Measurements from ENCODE around the gene HDAC8.

Gene HDAC8

DNA sequence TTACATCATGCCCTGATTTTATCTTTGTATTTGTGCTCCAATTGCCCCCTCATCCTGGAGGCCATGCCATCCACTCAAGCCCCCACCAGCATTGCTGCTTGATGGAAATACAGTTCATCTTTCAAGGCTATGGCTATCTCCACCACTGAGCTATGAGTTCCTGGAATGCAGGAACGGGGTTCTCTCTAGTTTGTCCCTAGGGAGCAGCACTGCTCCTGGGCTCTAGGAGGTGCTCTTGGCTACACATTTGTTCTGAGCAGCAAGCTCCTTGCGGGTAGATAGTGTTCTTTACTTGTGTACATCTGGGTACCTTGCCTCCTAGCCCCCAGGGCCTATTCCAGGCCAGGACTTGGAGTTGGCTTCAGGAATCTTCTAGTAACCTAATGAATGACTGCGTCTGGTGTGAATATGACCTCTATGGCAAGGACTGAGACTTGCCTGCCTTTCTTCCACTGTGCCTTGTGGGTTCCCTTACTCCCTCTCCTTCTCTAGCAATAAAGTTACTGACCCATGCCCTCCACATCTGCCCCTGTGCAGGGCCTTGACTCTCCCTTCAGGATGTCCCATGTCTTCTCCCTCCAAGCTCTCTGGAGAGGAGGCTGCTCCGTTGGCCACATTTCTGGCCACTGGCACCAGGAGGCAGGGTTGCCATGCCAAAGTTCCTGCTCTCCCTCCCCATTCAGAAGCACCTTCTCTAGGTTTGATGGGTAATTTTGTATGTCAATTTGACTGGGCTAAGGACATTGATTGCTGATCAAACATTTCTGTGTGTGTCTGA lies 274.5 kb downstream of the HDAC8 start:
- no peak for ATAC-seq

DNA sequence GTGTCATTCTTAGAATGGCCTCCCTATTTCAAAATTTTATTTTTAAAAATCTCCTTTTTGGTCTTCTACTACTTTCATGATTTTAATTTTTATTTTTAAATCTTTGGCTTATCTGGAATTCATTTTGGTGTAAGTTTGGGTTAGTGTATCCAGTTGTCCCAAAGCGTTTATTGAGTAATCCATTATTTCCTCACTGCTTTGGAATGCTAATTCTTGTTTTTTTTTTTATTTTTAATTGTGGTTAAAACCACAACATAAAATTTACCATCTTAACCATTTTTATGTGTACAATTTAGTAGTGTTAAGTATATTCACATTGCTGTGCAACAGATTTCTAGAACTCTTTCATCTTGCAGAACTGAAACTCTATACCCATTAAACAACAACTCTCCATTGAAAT lies 275.7 kb downstream of the HDAC8 start:
- DNase-seq, result no peak
- no peak for ATAC-seq

More for the DNA sequence above, 274.5 kb downstream of the HDAC8 start:
- DNase-seq, result no peak

DNA sequence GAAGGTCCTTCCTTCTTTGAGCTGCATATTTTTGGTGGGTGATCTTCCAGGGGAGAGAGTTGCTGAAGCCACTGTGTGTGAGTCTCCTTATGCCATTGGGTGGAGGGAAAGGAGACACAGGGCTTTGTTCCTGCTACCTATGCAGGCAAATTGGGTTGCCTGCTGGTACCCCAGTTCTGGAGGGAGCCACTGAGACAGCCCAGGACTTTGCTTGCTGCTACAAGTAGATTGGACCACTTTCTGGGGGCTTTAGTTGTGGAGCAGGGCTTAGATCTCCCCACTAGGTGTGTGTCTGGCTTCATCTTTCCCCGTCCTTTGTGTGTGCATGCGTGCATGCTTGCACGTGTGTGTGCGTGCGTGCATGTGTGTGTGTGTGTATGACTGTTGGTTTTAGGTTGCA lies 276.9 kb downstream of the HDAC8 start:
- DNase-seq (no peak), ATAC-seq (no peak)

DNA sequence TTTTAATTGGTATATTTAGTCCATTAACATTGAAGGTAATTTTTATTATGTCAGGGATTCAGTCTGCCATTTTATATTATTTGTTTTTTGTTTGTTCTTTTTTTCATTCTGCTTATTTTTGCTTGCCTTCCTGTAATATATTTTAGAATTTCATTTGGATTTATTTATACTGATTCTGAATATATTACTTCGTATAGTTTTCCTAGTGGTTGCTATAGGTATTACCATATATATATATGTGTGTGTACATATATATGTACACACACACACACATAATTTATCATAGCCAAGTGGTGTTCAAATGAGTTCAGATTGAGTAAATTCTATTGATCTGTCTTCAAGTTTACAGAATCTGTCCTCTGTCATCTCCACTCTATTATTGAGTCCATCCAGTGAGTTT lies 278.1 kb downstream of the HDAC8 start:
- DNase-seq (no peak), ATAC-seq (no peak)

DNA sequence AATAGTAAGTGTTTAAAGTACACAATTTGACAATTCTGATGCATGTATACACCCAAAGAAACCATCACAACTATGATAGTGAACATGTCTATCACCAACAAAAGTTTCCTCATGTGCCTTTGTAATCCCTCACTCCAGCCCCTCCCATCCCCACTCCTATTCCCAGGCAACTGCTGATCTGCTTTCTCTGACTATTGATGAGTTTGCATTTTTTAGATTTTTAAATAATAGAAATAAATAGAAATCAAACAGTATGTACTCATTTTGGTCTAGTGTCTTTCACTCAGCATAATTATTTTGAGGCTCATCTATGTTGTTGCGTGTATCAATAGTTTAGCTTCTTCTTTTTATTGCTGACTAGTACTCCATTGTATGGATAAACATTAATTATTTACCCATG lies 290.3 kb downstream of the HDAC8 start:
- DNase-seq, result no peak
- no peak for ATAC-seq

DNA sequence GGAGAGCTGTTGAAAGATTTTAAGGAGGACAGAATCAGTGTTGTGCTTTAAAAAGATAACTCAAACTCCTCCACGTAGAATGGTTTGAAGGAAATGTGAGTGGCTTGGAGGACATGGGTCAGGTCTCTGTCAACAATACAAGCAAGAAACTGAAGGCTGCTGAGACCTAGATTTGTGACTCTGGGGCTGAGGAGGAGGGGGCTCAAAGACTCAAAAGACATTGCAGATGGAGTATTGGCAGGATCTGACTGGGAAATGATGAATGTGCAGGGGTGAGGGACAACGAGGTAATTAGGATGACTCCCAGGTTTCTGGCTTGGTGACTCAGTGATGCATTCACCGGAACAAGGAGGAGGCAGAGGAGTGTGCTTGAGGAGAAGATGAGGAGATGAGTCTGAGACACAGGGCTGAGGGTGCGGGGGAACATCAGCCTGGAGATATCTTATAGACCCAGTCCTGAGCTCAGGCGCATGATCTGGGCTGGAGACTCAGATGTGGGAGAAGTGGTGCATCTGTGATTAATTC lies 292.3 kb downstream of the HDAC8 start:
- no peak for DNase-seq

More for the DNA sequence above, 292.3 kb downstream of the HDAC8 start:
- no peak for ATAC-seq

Data from stimulated activated naive CD8-positive, alpha-beta T cell treated with anti-CD3 and anti-CD28 coated beads, Interleukin-15, Interleukin-2, amounts not matched to agents 100 U/mL and 50 U/mL, for 24 hours (primary cell).